Keratinocyte (primary cell): Measurements from ENCODE around the gene BANP.
"Not testable (repeated sequence)": the region's sequence is repeated elsewhere in the genome, so short reads cannot be mapped to it uniquely, and the experiment has no call there.

Source experiments
- CTCF ChIP-seq, 3 experiments: IDR thresholded peaks in 1 of 3; conservative IDR thresholded peaks in 1 of 3; optimal IDR thresholded peaks in 1 of 3; 2 replicates in 2 of 3; 3 replicates in 1 of 3; pipeline versions ENCODE3 to v1.5.1; 2011; ENCODE audit warnings: low read length in 3 of 3, mild to moderate bottlenecking in 3 of 3, moderate library complexity in 2 of 3, control low read depth in 1 of 3, inconsistent platforms in 1 of 3; ENCODE audit not compliant: insufficient read depth in 2 of 3; ENCODE audit errors: extremely low read depth in 1 of 3
- EZH2 ChIP-seq: IDR thresholded peaks from one replicate; pipeline ENCODE4 v1.6.1; 2012; ENCODE audit warnings: inconsistent platforms, mild to moderate bottlenecking, low read length, moderate library complexity

GRCh38 chr16:88091221-88091971 is 140.2 kb downstream of the BANP start:
- not testable (repeated sequence) for TF ChIP-seq CTCF (optimal IDR thresholded peaks at IDR 0.05 in 1 of 3, IDR thresholded peaks at IDR 0.05 in 1 of 3, conservative IDR thresholded peaks at IDR 0.05 in 1 of 3; ENCODE audit: extremely low read depth in 1 of 3, insufficient read depth in 2 of 3, low read length in 3 of 3); EZH2
